HUDEP-2 (cell line): ENCODE data around the gene ZCCHC7.

ENCODE experiments used
- DNase-seq, 76 experiments: peaks; one replicate each; lab custom pipeline; 2025; ENCODE audit not compliant: unreplicated experiment in 76 of 76; lab: John Stamatoyannopoulos, UW

The ZCCHC7 gene

DNA sequence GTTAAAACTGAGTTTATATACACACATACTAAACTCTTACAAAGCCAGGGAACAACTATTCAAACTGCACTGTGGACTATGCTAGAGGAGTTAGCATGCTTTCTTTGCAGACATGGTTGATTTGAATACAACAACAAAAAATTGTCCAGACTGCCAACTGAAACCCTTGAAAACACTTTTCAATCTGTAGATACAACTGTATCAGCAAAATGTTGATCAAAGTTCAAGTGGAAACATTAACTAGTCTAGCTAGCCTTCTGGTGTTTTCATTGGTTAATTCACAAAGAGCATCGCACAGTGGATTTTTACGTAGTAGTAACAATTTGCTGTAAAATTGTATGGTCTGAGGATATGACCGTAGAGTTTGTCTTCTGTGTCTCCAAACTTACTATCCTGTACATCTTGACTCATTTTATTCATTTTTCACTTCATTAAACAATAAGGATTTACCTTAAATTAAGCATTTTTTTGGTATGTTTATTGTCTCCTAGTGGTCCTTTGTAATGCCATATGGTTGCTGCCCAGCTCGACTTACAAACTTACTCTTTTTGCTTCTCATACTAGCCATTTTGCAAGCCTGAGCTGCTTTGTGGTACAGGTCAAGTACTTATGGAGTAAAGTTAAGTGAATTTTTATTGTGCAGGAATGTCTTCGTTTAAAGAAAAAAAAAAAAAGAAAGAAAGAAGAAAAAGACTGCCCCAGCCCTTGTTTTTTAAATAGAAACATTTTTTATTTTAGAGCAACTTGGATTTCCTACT is 123.4 kb downstream of the ZCCHC7 start:
- no peak for DNase-seq

GRCh38 chr9:37246826-37247225 is 126.5 kb downstream of the ZCCHC7 start:
- peak in 13 of 76 experiments; percentile 2 to 55 (median 16) for DNase-seq

- DNase-seq: no peak
These were observed 128.3 kb downstream of the ZCCHC7 start for GRCh38 chr9:37248651-37249163.

DNA sequence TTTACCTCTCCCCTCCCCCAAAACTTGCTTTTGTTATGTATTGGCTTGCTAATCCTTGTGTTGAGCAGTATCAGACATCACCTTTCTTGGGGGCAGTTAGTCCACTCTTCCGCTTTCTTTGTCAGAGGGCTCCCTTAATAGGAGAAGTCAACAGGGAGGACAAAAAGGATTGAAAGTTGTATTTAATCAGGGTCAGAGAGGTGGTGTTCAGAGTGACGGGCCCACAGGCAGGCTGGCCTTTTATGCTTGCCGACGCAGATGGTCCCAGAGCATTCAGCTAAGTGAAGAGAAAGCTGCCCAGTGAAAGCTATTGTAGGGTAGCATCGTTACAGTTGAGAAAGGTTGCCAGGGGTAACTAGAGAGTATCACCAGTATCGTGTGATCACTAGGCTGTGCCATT is 131.1 kb downstream of the ZCCHC7 start:
- no peak for DNase-seq

DNA sequence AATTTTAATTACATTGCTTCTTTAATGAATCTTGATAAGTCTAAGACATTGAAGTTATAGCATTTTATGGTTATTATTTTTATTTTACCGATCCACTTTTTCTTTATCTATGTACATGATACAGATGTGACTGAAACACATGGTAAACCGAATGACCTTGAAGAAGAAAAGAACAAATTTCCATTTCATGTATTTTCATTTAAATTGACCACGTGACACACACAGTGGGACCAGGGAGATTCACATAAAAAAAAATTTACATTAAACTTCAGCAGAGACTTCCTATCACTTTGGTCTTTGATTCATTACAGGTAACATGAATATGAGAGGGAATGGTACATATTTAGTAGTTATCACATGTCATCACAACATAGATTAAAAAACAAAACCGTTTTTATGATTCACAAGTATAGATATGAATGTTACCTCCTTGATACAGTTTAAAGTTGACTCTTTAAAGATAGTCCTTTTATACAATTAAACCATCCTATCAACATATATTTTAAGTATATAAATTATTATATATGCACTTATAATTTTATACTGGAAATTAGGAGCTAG is 133.1 kb downstream of the ZCCHC7 start:
- no peak for DNase-seq

DNA sequence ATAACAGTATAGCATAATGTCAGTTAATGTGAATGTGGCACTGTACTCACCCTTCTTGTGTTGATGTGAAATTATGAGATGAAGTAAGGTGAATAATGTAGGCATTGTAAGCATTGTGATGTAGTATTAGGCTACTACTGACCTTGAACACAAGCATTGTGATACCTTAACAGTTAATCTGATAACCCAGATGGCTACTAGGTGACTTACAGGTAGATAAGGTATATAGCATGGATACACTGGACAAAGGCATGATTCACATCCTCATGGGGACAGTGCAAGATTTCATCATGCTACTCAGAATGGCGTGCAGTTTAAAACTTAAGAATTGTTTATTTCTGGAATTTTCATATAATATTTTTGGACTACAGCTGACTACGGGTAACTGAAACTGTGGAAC is 134.8 kb downstream of the ZCCHC7 start:
- no peak for DNase-seq

- DNase-seq: no peak
These were observed 135.8 kb downstream of the ZCCHC7 start for GRCh38 chr9:37255944-37256862.

DNA sequence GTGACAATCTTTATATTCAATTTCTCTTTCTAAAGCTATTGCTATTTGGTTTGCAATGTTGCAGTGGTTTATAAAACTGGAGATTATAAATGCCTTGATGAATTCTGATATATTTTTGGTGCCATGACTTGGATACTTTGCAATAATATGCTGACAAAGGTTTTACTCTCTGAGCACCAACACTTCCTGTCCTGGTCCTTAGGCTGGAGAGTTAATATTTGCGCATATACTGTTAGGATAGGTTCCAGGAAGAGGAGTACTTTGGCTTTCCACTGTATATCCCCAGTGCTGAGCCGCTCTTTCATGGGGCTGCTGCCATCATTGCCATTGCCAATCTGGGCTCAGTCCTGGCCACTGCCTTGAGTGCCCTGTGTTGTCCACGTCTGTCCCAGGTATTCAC is 139.6 kb downstream of the ZCCHC7 start:
- no peak for DNase-seq

- DNase-seq: peak in 1 of 76 experiments; percentile 10
These were observed 142.0 kb downstream of the ZCCHC7 start for GRCh38 chr9:37262410-37262809.

GRCh38 chr9:37264539-37264938 is 144.2 kb downstream of the ZCCHC7 start:
- DNase-seq: no peak

GRCh38 chr9:37266630-37267029 is 146.3 kb downstream of the ZCCHC7 start:
- no peak for DNase-seq

- DNase-seq: no peak
These were observed 148.8 kb downstream of the ZCCHC7 start for GRCh38 chr9:37269221-37269620.

DNA sequence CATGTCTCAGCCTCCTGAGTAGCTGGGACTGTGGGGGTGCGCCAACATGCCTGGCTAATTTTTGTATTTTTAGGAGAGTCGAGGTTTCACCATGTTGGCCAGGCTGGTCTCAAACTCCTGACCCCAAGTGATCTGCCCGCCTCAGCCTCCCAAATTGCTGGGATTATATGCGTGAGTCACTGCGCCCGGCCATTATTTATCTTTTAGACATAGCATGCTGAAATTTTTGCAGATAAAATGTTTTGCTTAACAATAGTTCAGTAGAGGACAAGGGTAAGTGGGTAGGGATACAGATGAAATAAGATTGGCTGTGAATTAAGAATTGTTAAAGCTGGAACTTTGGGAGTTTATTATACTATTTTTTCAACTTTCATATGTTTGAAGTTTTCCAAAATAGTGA is 151.3 kb downstream of the ZCCHC7 start:
- no peak for DNase-seq

GRCh38 chr9:37273595-37273994 is 153.2 kb downstream of the ZCCHC7 start:
- DNase-seq: no peak

- DNase-seq: no peak
These were observed 161.2 kb downstream of the ZCCHC7 start for GRCh38 chr9:37281541-37281940.

- no peak for DNase-seq
These were observed 163.5 kb downstream of the ZCCHC7 start for GRCh38 chr9:37283730-37284325.

- no peak for DNase-seq
These were observed 164.3 kb downstream of the ZCCHC7 start for GRCh38 chr9:37284636-37285035.

- no peak for DNase-seq
These were observed 166.3 kb downstream of the ZCCHC7 start for GRCh38 chr9:37286530-37287175.

GRCh38 chr9:37287317-37287716 is 166.9 kb downstream of the ZCCHC7 start:
- DNase-seq: no peak

DNA sequence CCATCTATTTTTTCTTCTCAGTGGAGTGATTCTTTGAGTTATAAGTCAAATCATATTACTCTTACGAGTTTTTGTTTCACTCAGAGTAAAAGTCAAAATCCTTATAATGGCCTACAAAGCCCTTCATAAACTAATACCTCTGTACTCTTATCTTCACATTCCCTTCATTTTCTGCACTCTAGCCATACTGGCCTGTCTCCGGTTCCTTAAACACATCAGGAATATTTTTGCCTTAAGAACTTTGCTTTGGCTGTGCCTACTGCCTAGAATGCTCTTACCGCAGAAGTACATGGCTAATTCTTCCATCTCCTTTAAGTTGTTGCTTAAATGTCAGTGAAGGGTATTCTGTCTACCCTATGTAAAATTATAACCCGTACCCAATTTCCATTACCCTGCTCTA is 169.3 kb downstream of the ZCCHC7 start:
- no peak for DNase-seq
